Measurements from ENCODE around the gene SACM1L.
"Not testable (repeated sequence)": the region's sequence is repeated elsewhere in the genome, so short reads cannot be mapped to it uniquely, and the experiment has no call there.

SACM1L gene

GRCh38 chr3:45754461-45754860, 65.3 kb downstream of the SACM1L start:
- TF ChIP-seq CTCF (IDR thresholded peaks at IDR 0.05; ENCODE audit: extremely low read depth, missing control alignments): no peak
- DNase-seq (ENCODE audit: low spot score): no peak

- TF ChIP-seq CTCF (IDR thresholded peaks at IDR 0.05; ENCODE audit: extremely low read depth, missing control alignments): no peak
- no peak for DNase-seq (ENCODE audit: low spot score)
Observed at GRCh38 chr3:45756055-45756454, 66.9 kb downstream of the SACM1L start.

GRCh38 chr3:45757141-45757540, 67.9 kb downstream of the SACM1L start:
- DNase-seq (ENCODE audit: low spot score): not testable (repeated sequence)

- no peak for DNase-seq (ENCODE audit: low spot score)
- TF ChIP-seq CTCF (IDR thresholded peaks at IDR 0.05; ENCODE audit: extremely low read depth, missing control alignments): no peak
Observed at GRCh38 chr3:45758871-45759270, 69.7 kb downstream of the SACM1L start.

GRCh38 chr3:45759851-45760250, 70.7 kb downstream of the SACM1L start:
- no peak for DNase-seq (ENCODE audit: low spot score)
- no peak for TF ChIP-seq CTCF (IDR thresholded peaks at IDR 0.05; ENCODE audit: extremely low read depth, missing control alignments)

- peak; percentile 72 for TF ChIP-seq CTCF (IDR thresholded peaks at IDR 0.05; ENCODE audit: extremely low read depth, missing control alignments)
- DNase-seq (ENCODE audit: low spot score): peak; percentile 86
Observed at GRCh38 chr3:45760878-45761711, 71.9 kb downstream of the SACM1L start.

- DNase-seq (ENCODE audit: low spot score): no peak
- TF ChIP-seq CTCF (IDR thresholded peaks at IDR 0.05; ENCODE audit: extremely low read depth, missing control alignments): no peak
Observed at GRCh38 chr3:45761831-45762230, 72.6 kb downstream of the SACM1L start.

Measured in GM20000 (cell line).